ENCODE data around the gene SPEM2.

The SPEM2 gene

GRCh38 chr17:7425316-7425715, at the start of gene SPEM2:
TSS of gene SPEM2 (plus strand) at chr17:7425616. CDS start at chr17:7425689, 73 bp downstream.
- no peak for DNase-seq

GRCh38 chr17:7379134-7379533, 46.3 kb upstream of the SPEM2 start:
- DNase-seq = no peak

DNA sequence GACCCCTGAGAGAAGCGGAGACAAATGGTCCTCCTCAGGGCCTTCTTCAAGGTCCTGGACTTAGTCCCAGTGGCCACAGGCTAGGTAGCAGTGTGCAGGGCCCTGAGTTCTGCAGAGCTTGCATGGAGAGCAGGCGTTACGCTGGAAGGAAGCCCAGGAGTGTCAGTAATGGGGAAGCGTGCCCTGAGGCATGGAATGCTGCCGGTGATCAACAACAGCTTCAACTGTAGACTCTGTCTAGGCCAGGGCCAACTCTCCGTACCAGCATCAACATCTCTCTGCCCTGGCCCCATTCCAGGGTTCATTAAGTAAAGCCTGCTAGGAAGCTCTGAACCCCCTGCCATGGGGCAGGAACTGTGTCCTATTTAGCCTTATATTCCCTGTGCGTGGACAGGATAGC, 45.1 kb upstream of the SPEM2 start:
- no peak for DNase-seq

DNA sequence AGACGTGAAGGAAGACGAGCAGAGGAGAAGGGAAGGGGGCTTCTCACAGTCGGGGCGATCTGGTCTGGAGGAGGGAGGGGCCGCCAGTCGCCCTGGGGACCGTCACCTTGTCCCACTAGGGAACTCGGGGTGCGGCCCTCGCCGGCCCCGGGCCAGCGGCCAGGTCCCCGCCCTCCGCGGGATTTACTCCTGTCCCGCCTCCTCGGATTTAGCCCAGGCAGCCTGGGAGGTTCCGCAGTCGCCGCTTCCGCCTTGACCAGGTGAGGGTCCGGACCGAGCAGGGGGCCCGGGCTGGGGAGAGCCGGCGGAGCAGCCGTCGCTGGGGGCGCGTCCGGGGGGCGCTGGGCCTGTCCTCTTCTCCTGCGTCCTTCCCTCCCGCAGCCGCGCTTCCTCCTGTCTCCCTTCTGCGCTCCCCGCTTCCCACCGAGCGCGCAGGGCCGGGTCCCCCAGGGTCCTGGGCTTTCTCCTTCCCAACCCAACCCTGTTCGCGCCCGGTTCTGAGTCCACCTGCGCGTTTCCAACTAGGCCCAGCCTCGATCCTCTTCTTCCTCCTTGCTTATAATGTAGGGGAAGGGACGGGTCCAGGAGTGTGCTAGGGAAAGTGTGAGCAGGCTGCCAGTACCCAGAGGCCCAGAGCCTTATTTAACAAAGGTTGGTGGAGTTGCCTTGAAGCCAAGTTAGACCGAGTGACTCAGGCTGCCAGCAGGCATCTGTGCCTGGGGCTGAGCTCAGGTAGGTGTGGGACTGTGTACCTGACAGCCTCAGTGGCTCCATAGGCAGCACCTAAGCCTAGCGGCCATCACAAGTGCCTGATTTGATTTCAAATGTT, 44.3 kb upstream of the SPEM2 start, which contains the start of gene TNK1:
Gene TNK1, plus strand, starts transcription at position 235 of the 829 bp plus-strand sequence. CDS start 1,838 bp downstream, outside the sequence.
- DNase-seq = no peak

- no peak for DNase-seq
These were observed 42.5 kb upstream of the SPEM2 start for GRCh38 chr17:7382901-7383300.

DNA sequence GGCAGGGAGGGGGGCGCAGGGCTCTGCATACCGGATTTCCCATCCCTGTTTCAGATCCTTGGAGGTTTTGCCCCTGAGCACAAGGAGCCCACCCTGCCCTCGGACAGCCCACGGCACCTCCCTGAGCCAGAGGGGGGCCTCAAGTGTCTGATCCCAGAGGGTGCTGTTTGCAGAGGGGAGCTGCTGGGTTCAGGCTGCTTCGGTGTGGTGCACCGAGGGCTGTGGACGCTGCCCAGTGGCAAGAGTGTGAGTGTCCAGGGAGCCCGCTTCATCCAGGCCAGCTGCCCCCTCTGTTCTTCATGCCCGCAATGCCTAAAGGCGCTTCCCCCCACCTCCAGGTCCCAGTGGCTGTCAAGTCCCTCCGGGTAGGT, 42.1 kb upstream of the SPEM2 start:
- no peak for DNase-seq

DNA sequence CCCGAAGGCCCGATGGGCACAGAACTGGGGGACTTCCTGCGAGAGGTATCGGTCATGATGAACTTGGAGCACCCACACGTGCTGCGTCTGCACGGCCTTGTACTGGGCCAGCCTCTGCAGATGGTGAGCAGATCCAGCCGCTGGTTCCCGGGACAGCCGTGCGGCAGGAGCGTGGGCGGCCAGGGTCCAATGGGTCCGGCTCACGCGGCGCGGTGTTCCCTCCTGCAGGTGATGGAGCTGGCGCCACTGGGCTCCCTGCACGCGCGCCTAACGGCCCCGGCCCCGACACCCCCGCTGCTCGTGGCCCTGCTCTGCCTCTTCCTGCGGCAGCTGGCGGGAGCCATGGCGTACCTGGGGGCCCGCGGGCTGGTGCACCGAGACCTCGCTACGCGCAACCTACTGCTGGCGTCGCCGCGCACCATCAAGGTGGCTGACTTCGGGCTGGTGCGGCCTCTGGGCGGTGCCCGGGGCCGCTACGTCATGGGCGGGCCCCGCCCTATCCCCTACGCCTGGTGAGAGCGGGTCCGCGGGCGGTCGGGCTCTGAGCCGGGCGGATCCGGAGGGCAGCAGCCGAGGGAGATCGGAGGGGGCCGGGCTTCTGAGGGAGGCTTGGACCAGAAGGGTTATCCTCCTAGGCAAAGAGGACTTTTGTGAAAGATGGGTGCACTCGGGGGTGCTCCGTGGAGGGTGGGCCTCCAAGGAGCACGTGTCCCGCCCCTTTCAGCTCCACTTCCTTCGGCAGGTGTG, 41.5 kb upstream of the SPEM2 start:
- peak; percentile 9 for DNase-seq

DNA sequence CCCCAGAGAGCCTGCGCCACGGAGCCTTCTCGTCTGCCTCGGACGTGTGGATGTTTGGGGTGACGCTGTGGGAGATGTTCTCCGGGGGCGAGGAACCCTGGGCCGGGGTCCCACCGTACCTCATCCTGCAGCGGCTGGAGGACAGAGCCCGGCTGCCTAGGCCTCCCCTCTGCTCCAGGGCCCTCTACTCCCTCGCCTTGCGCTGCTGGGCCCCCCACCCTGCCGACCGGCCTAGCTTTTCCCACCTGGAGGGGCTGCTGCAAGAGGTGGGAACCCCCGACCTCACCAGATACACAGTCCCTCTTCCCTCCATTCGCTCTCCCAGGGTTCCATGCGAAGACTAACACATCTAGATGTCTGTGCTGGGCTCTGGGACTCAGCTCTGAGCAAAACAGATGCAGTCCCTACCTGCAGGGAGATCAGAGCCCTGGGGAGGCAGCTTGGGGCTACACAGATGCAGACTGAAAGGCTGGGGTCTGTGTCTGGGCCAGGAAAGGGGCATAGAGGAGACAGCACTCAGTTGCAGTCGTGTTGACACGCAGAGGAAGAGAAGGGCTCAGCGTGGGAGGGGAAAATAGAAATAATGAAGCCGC, 40.8 kb upstream of the SPEM2 start:
- no peak for DNase-seq

- DNase-seq = no peak
These were observed 36.6 kb upstream of the SPEM2 start for GRCh38 chr17:7388856-7389255.

GRCh38 chr17:7389924-7390910, 35.2 kb upstream of the SPEM2 start:
- DNase-seq = no peak

DNA sequence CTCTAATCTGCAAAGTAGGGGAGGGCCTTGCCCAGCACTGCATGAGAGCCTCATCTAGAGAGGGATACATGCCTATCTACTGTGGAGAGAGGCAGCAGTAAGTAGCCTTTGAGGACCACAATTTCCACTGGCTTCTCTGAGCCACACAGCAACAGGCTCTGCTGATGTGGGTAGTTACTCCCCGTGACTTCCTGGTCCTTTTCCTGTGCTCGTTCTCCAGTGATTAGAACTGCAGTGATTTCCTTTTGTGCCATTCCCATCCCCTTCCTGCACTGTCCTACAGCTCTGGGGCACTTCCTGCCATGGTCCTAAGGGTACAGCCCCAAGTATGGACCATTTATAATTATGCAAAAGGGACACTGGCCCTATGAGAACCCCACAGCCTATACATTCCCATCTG, 34.1 kb upstream of the SPEM2 start:
- no peak for DNase-seq

- DNase-seq = no peak
These were observed 32.5 kb upstream of the SPEM2 start for GRCh38 chr17:7392696-7393612.

DNA sequence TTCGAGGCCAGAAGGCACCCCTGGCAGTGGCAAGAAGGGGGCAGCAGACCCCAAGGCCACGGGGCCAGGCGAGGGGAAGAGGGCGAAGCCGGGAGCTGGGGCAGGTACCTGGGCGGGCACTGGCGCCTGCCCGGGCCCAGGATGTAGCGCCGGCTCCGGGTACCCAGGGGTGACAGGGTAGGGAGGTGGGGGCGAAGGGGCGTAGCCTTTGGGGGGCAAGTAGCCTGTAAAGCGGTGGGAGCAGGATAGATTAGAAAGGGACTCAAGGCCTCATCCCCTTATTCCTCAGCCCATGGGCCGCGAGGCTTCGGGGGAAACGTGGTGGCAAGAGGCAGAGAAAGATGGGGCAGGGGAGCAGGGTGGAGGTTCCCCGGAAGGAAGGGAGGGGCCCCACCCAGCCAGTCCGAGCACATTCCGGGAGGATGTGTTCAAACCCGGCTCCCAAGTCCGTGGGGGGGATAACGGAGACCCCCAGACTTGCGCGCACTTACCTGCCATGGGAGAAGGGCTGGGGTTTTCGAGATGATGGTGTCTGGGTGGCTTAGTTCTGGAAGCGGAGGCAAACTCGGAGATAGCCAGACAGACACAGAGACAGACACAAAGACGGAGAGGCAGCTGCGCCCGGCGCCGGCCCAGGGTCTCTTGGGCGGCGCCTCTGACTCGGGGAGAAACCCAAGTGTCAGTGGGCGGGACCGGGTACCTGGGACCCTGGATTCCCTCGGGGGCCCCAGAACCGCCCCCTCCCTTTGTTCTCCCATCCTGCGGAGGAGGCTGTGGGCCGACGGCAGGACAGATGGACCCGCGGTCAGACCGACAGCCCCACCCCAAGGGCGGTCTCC, 31.6 kb upstream of the SPEM2 start:
- no peak for DNase-seq

DNA sequence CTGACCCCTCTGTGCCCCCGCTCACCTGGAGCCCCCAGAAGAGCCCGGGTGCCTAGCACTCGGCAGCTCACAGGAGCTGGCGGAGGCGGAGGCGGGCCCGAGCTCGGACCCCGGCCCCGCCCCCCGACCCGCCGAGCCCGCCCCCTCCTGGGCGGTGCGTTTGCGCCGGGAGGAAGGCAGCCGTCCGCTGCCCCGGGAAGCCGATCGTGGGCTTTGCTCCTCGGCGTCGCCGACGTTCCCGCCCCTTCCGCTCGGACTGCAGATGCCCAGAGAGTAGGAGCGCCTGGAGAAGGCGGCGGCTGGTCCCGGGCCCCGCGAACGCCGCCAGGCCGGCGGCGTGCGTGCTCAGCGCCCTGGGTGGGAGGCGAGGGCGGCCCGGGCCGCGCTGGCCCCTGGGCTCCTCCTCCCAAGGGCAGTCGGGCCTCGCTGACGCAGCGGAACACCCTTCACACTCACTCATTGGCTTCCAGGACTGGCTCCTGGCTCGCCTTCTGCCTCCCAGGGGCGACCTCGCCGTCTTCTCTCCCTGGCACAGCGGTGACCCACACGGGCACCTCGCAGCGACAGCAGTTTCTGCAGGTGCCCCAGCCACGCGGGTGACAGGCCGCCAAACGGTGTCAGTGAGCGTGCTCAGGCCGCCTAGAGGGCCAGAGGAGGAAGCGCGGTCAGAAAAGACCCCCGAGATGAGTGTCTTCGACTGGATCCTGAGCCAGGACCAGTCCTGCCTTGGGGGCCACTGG, 30.8 kb upstream of the SPEM2 start, which contains the start of gene PLSCR3:
Gene PLSCR3, minus strand, starts transcription at position 74 of the 740 bp plus-strand sequence. CDS start 415 bp downstream, outside the sequence.
- DNase-seq = peak; percentile 65

DNA sequence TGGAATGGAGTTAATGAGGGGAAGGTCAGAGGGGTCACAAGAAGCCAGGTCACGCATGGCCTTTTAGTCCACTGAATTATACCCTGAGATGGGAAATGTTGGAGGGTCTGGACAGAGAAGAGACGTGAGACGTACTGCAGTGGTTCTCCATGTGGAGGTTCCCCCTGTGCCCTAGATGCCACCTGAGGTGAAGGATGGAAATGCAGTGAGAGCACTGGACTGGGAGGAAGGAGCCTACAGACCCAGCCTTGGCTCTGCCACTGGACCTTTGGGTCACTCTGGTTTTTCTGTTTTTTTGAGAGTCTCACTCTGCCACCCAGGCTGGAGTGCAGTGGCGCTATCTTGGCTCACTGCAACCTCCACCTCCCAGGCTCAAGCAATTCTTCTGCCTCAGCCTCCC, 29.3 kb upstream of the SPEM2 start:
- no peak for DNase-seq

GRCh38 chr17:7398612-7399011, 26.8 kb upstream of the SPEM2 start:
- no peak for DNase-seq

DNA sequence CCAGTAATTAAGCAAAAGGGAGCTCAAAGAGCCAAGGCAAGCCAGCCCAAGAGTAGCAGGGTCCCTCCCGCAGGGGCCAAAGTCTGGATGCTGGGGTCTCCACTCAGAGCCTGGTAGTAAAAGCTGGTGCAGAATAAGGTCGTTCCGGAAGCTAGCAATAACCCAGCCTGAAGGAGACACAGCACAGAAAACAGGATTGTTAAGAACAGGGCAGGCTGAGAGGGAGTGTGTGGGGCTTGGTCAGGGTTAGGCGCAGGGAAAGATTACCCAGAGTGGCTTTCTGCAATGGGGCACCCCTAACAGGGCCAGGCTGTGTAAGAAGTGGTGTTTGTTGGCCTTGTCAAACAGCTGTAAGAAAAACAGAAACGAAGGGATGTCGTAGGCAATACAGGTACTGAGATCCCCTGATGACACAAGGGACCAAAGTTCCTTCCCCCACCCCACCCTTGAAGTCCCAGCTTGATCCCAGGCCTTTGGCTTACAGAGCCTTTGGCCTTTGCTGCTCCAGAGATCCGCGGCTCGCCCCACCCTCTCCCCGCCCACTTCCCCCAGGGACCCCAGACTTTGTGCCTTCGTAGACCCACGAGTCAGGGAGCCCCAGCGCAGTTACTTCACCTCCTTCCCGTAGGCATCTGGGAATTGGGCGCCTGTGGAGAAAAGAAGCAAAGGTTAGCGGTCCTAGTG, 22.2 kb upstream of the SPEM2 start:
- no peak for DNase-seq

- DNase-seq = no peak
These were observed 21.8 kb upstream of the SPEM2 start for GRCh38 chr17:7403727-7403976.

Measured in NCI-H774 (cell line).